Parathyroid adenoma (tissue), 2 donors: ENCODE data around the gene CTSL.

Experiments used
- H2AFZ ChIP-seq: fragments of 300-600 bp; sonication (generic); one replicate; pipeline ENCODE4 v1.7.0; 2017; ENCODE audit warnings: antibody characterized with exemption, mild to moderate bottlenecking
- H3K27ac ChIP-seq: fragments of 300-600 bp; sonication (generic); one replicate; pipeline ENCODE4 v1.7.0; 2017
- H3K27me3 ChIP-seq: fragments of 300-600 bp; sonication (generic); one replicate; pipeline ENCODE4 v1.7.0; 2017; ENCODE audit warnings: low read length; ENCODE audit not compliant: control insufficient read depth, insufficient read depth
- H3K36me3 ChIP-seq: fragments of 300-600 bp; sonication (generic); one replicate; pipeline ENCODE4 v1.7.0; 2017; ENCODE audit warnings: low read length; ENCODE audit not compliant: control insufficient read depth, insufficient read depth
- H3K4me1 ChIP-seq: fragments of 300-600 bp; sonication (generic); one replicate; pipeline ENCODE4 v1.7.0; 2017; ENCODE audit warnings: control low read depth
- H3K4me2 ChIP-seq: fragments of 300-600 bp; sonication (generic); one replicate; pipeline ENCODE4 v1.7.0; 2017; ENCODE audit warnings: low read length
- H3K4me3 ChIP-seq: fragments of 300-600 bp; sonication (generic); one replicate; pipeline ENCODE4 v1.7.0; 2017; ENCODE audit warnings: low read depth, low read length
- H3K79me2 ChIP-seq: fragments of 300-600 bp; sonication (generic); one replicate; pipeline ENCODE4 v1.7.0; 2017; ENCODE audit warnings: control low read depth
- H3K9ac ChIP-seq: fragments of 300-600 bp; sonication (generic); one replicate; pipeline ENCODE4 v1.7.0; 2017; ENCODE audit warnings: mild to moderate bottlenecking
- H3K9me3 ChIP-seq: fragments of 300-600 bp; sonication (generic); one replicate; pipeline ENCODE4 v1.7.0; 2017; ENCODE audit warnings: low read length; ENCODE audit not compliant: control insufficient read depth
- CTCF ChIP-seq: fragments of 300-600 bp; sonication (generic); IDR thresholded peaks from one replicate; pipeline ENCODE4 v1.7.0; 2017; ENCODE audit warnings: antibody characterized with exemption, mild to moderate bottlenecking
- donor health status: primary hyperparathyroidism.

CTSL gene

GRCh38 chr9:87699835-87700234 is 26.1 kb upstream of the CTSL start:
- Histone ChIP-seq H3K4me1 (no peaks in the 10 kb centered on the region), H3K79me2 (no peaks in the 10 kb centered on the region)
- no peak for TF ChIP-seq CTCF

GRCh38 chr9:87701491-87701890 is 24.4 kb upstream of the CTSL start:
- Histone ChIP-seq H3K4me2 (no peak overlapping the region), H3K27ac (no peak overlapping the region), H2AFZ (no peak overlapping the region), H3K9me3 (no peaks in the 10 kb centered on the region), H3K9ac (no peak overlapping the region), H3K4me3 (no peak overlapping the region), H3K27me3 (no peaks in the 10 kb centered on the region), H3K4me1 (no peaks in the 10 kb centered on the region), H3K36me3 (no peaks in the 10 kb centered on the region), H3K79me2 (no peaks in the 10 kb centered on the region)
- TF ChIP-seq CTCF = no peak

More at GRCh38 chr9:87699835-87700234, 26.1 kb upstream of the CTSL start:
- no peak overlapping the region for H3K4me3 ChIP-seq
- H2AFZ ChIP-seq = no peak overlapping the region
- H3K36me3 ChIP-seq = no peaks in the 10 kb centered on the region
- no peak overlapping the region for H3K4me2 ChIP-seq
- H3K9ac ChIP-seq = no peak overlapping the region
- H3K27ac ChIP-seq = no peak overlapping the region
- no peaks in the 10 kb centered on the region for H3K9me3 ChIP-seq
- no peaks in the 10 kb centered on the region for H3K27me3 ChIP-seq

- Histone ChIP-seq H3K4me1 (no peaks in the 10 kb centered on the region), H3K27me3 (no peaks in the 10 kb centered on the region), H3K4me3 (no peak overlapping the region), H3K4me2 (no peak overlapping the region), H2AFZ (no peak overlapping the region), H3K27ac (no peak overlapping the region), H3K9me3 (no peaks in the 10 kb centered on the region), H3K9ac (no peak overlapping the region), H3K79me2 (no peaks in the 10 kb centered on the region), H3K36me3 (no peaks in the 10 kb centered on the region)
- no peak for TF ChIP-seq CTCF
Observed at GRCh38 chr9:87701931-87702421, 23.9 kb upstream of the CTSL start.

GRCh38 chr9:87702921-87703320 is 23.0 kb upstream of the CTSL start:
- H3K36me3 ChIP-seq = no peaks in the 10 kb centered on the region
- no peak overlapping the region for H3K27ac ChIP-seq
- H3K79me2 ChIP-seq = no peaks in the 10 kb centered on the region
- no peak overlapping the region for H3K4me3 ChIP-seq
- no peak overlapping the region for H2AFZ ChIP-seq
- H3K4me2 ChIP-seq = no peak overlapping the region
- TF ChIP-seq CTCF = no peak
- no peaks in the 10 kb centered on the region for H3K27me3 ChIP-seq
- H3K9me3 ChIP-seq = no peaks in the 10 kb centered on the region
- H3K4me1 ChIP-seq = no peaks in the 10 kb centered on the region
- H3K9ac ChIP-seq = no peak overlapping the region

GRCh38 chr9:87703636-87704276 is 22.2 kb upstream of the CTSL start:
- no peak overlapping the region for H3K27ac ChIP-seq
- H3K4me3 ChIP-seq = no peak overlapping the region
- no peaks in the 10 kb centered on the region for H3K9me3 ChIP-seq
- no peak overlapping the region for H3K9ac ChIP-seq
- H3K4me2 ChIP-seq = no peak overlapping the region
- no peaks in the 10 kb centered on the region for H3K27me3 ChIP-seq
- no peaks in the 10 kb centered on the region for H3K36me3 ChIP-seq
- H3K4me1 ChIP-seq = no peaks in the 10 kb centered on the region
- H3K79me2 ChIP-seq = no peaks in the 10 kb centered on the region
- H2AFZ ChIP-seq = no peak overlapping the region
- no peak for TF ChIP-seq CTCF
